HepG2 (cell line): Measurements from ENCODE around the gene DHRS1. TPM values are rescaled to one million over a fixed set of nuclear protein-coding genes. Genes with fewer than 3 reads are reported as not detected.
A peak's percentile ranks its signal among the peaks of the same experiment; 100 is the strongest.

Experiments used
- ASH2L ChIP-seq: fragments of 300-600, 200-600 bp; sonication (generic); IDR thresholded peaks from 2 replicates; pipeline ENCODE4 v1.7.0; 2017; ENCODE audit warnings: low read depth, mild to moderate bottlenecking, moderate library complexity, mixed read lengths, low read length; ENCODE audit not compliant: insufficient read length
- BCL6 ChIP-seq: IDR thresholded peaks from 2 replicates; pipeline ENCODE4 v1.6.1; 2016; ENCODE audit warnings: missing genetic modification reagents, missing compliant biosample characterization
- KLF6 ChIP-seq: IDR thresholded peaks from 2 replicates; pipeline ENCODE4 v1.8.0; 2016; ENCODE audit warnings: missing biosample characterization, missing genetic modification reagents
- MAFK ChIP-seq, 2 experiments: IDR thresholded peaks in 1 of 2; conservative IDR thresholded peaks in 1 of 2; 2 replicates each; pipeline ENCODE4 v1.6.1; 2011; ENCODE audit warnings: improper control_type of control experiment in 2 of 2, low read length in 2 of 2
- MED1 ChIP-seq: sonication (generic); formaldehyde crosslinking; IDR thresholded peaks from 2 replicates; pipeline ENCODE4 v1.4.0; 2020; ENCODE audit warnings: missing genetic modification reagents
- MED13 ChIP-seq: sonication (generic); formaldehyde crosslinking; IDR thresholded peaks from 2 replicates; pipeline ENCODE4 v1.5.0; 2020; ENCODE audit warnings: missing genetic modification reagents
- NFE2L1 ChIP-seq: sonication (generic); formaldehyde crosslinking; IDR thresholded peaks from 2 replicates; pipeline ENCODE4 v1.4.0; 2020; ENCODE audit warnings: missing genetic modification reagents, mild to moderate bottlenecking, borderline replicate concordance
- PRPF4 ChIP-seq: fragments of 200-400 bp; formaldehyde crosslinking; IDR thresholded peaks from 2 replicates; pipeline ENCODE4 v1.6.1; 2016; ENCODE audit warnings: low read length, low read depth; ENCODE audit not compliant: poor library complexity, severe bottlenecking
- PTBP1 ChIP-seq: fragments of 200-400 bp; formaldehyde crosslinking; IDR thresholded peaks from 2 replicates; pipeline ENCODE4 v1.6.1; 2018; ENCODE audit warnings: low read length, low read depth; ENCODE audit not compliant: poor library complexity, severe bottlenecking
- SRSF1 ChIP-seq: fragments of 200-400 bp; formaldehyde crosslinking; optimal IDR thresholded peaks from 2 replicates; pipeline ENCODE3; 2017; ENCODE audit warnings: mild to moderate bottlenecking, low read depth, low read length, moderate library complexity
- TBX2 ChIP-seq: sonication (generic); formaldehyde crosslinking; IDR thresholded peaks from 2 replicates; pipeline ENCODE4 v1.5.0; 2020; ENCODE audit warnings: missing genetic modification reagents, mild to moderate bottlenecking, borderline replicate concordance
- ZBTB21 ChIP-seq: sonication (generic); formaldehyde crosslinking; IDR thresholded peaks from 2 replicates; pipeline ENCODE4 v1.4.0; 2020; ENCODE audit warnings: missing genetic modification reagents
- ZFP1 ChIP-seq: IDR thresholded peaks from 2 replicates; pipeline ENCODE4 v1.6.1; 2016
- ZNF326 ChIP-seq: sonication (generic); formaldehyde crosslinking; IDR thresholded peaks from 2 replicates; pipeline ENCODE4 v1.4.0; 2020; ENCODE audit warnings: missing genetic modification reagents, borderline replicate concordance
- polyA plus RNA-seq, 8 experiments: library from polyadenylated mRNA; depleted of rRNA in 3 of 8; stranded (reverse) in 7 of 8; unstranded in 1 of 8; fragments of >200 nt; fragmentation: Illumina TruSeq in 4 of 8; extraction: Trizol in 4 of 8; gene quantifications; 2 replicates each; pipeline versions ENCODE4 v1.2.1 to v1.2.3, GENCODE V29; 2011 to 2016; ENCODE audit warnings: low read depth in 4 of 8, missing spikeins in 1 of 8, mixed read lengths in 1 of 8; ENCODE audit not compliant: insufficient read depth in 1 of 8
- total RNA-seq, 5 experiments: library from RNA; depleted of rRNA; stranded (reverse); fragments of >200 nt; fragmentation: Illumina TruSeq; extraction: Trizol; gene quantifications; 2 replicates each; pipeline ENCODE4 v1.2.3, GENCODE V29; 2016; ENCODE audit warnings: low read depth in 1 of 5
- TF ChIP-seq, protein P1 (sequence below), 2 experiments: fragments of 450-650 bp in 1 of 2; sonication (generic) in 1 of 2; formaldehyde crosslinking in 1 of 2; IDR thresholded peaks; 2 replicates each; pipeline versions ENCODE4 v1.6.1 to v1.8.0; 2016 to 2022; ENCODE audit warnings: antibody characterized with exemption in 1 of 2, mild to moderate bottlenecking in 1 of 2, missing genetic modification reagents in 1 of 2
- TF ChIP-seq, protein P2 (sequence below): sonication (generic); formaldehyde crosslinking; IDR thresholded peaks from 2 replicates; pipeline ENCODE4 v1.4.0; 2020; ENCODE audit warnings: missing genetic modification reagents, borderline replicate concordance

The DHRS1 gene
- total and polyA plus RNA-seq, 2 of the 13 experiments (the other 11 are each of a cell fraction or from before 2014, with no cell fraction given), result 49.8 to 60.8 TPM

DNA sequence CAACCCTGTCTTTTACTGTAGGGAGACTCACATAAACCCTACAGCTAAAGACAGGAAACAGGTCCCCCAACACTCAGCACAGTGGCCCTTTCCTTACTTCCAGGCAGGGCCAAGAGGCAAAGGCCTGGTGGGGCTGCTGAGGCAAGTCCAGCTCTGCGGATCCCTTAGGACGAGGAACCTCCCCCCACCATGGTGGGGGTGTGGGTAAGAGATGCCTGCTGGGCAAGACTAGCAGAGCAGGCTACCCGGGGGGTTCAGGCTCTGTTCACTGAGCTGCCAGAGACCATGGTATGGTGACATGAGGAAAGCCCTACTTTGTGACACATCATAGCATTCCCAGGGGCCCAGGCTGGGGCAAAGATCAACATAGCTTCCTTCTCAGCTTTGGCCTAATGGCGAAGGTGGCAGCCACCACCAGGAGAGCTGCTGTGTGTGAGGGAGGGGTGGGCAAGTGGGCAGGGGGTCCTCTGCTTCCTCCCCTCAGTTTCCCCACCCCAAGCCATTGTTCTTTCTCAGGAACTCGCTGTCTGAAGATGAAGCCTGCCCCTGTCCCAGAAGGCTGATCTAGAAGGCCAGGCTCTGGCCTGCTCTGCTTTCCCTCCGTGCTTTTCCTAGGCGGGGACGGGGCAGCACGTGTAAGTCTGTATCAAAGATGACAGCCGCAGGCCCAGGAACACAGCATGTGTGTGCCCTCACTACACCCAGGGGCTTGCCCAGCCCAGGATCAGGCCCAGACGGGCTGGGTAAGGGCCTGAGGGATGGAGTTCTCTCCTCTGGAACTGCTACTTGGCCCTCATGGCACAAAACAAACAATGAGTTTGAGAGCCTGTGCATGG is 47.1 kb downstream of the DHRS1 start (continued):
- TF ChIP-seq PRPF4 (no peak), MAFK (conservative IDR thresholded peaks at IDR 0.05 in 1 of 2, IDR thresholded peaks at IDR 0.05 in 1 of 2; ENCODE audit: low read length in 2 of 2) (no peak), ASH2L (peak; percentile 84), SRSF1 (no peak), ZBTB21 (CRISPR knock-in tag) (no peak; the same call in 1 of the 2 replicates), PTBP1 (no peak), KLF6 (CRISPR knock-in tag) (peak; percentile 70; the same call in 1 of the 2 replicates), NFE2L1 (CRISPR knock-in tag) (0 out of 2 replicates have a peak, but pooled peaks have one; percentile 42), ZFP1 (CRISPR knock-in tag) (no peak), MED1 (CRISPR knock-in tag) (peak; percentile 67), BCL6 (CRISPR knock-in tag) (no peak), ZNF326 (no peak; the same call in 1 of the 2 replicates), MED13 (CRISPR knock-in tag) (no peak), TBX2 (CRISPR knock-in tag) (no peak; the same call in 1 of the 2 replicates)
- TF ChIP-seq, protein P1, sequence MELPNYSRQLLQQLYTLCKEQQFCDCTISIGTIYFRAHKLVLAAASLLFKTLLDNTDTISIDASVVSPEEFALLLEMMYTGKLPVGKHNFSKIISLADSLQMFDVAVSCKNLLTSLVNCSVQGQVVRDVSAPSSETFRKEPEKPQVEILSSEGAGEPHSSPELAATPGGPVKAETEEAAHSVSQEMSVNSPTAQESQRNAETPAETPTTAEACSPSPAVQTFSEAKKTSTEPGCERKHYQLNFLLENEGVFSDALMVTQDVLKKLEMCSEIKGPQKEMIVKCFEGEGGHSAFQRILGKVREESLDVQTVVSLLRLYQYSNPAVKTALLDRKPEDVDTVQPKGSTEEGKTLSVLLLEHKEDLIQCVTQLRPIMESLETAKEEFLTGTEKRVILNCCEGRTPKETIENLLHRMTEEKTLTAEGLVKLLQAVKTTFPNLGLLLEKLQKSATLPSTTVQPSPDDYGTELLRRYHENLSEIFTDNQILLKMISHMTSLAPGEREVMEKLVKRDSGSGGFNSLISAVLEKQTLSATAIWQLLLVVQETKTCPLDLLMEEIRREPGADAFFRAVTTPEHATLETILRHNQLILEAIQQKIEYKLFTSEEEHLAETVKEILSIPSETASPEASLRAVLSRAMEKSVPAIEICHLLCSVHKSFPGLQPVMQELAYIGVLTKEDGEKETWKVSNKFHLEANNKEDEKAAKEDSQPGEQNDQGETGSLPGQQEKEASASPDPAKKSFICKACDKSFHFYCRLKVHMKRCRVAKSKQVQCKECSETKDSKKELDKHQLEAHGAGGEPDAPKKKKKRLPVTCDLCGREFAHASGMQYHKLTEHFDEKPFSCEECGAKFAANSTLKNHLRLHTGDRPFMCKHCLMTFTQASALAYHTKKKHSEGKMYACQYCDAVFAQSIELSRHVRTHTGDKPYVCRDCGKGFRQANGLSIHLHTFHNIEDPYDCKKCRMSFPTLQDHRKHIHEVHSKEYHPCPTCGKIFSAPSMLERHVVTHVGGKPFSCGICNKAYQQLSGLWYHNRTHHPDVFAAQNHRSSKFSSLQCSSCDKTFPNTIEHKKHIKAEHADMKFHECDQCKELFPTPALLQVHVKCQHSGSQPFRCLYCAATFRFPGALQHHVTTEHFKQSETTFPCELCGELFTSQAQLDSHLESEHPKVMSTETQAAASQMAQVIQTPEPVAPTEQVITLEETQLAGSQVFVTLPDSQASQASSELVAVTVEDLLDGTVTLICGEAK (IDR thresholded peaks at IDR 0.05), result no peak
- TF ChIP-seq, protein P1 (CRISPR knock-in tag; IDR thresholded peaks at IDR 0.05), result no peak; the same call in 1 of the 2 replicates
- TF ChIP-seq, protein P2, sequence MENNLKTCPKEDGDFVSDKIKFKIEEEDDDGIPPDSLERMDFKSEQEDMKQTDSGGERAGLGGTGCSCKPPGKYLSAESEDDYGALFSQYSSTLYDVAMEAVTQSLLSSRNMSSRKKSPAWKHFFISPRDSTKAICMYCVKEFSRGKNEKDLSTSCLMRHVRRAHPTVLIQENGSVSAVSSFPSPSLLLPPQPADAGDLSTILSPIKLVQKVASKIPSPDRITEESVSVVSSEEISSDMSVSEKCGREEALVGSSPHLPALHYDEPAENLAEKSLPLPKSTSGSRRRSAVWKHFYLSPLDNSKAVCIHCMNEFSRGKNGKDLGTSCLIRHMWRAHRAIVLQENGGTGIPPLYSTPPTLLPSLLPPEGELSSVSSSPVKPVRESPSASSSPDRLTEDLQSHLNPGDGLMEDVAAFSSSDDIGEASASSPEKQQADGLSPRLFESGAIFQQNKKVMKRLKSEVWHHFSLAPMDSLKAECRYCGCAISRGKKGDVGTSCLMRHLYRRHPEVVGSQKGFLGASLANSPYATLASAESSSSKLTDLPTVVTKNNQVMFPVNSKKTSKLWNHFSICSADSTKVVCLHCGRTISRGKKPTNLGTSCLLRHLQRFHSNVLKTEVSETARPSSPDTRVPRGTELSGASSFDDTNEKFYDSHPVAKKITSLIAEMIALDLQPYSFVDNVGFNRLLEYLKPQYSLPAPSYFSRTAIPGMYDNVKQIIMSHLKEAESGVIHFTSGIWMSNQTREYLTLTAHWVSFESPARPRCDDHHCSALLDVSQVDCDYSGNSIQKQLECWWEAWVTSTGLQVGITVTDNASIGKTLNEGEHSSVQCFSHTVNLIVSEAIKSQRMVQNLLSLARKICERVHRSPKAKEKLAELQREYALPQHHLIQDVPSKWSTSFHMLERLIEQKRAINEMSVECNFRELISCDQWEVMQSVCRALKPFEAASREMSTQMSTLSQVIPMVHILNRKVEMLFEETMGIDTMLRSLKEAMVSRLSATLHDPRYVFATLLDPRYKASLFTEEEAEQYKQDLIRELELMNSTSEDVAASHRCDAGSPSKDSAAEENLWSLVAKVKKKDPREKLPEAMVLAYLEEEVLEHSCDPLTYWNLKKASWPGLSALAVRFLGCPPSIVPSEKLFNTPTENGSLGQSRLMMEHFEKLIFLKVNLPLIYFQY (CRISPR knock-in tag), result 0 out of 2 replicates have a peak, but pooled peaks have one; percentile 18
